Measurements from ENCODE around the gene HBD. TPM values are rescaled to one million over a fixed set of nuclear protein-coding genes. Genes with fewer than 3 reads are reported as not detected.

Gene HBD
- total RNA-seq, 1 donor from 2014 or later: not detected

- intact Hi-C loops (cut with micrococcal nuclease): no loop called here
- ATAC-seq (no peak), DNase-seq (no peak)
Observed at GRCh38 chr11:5204787-5205186, 29.5 kb downstream of the HBD start.

- intact Hi-C loops (cut with micrococcal nuclease): no loop called here
- ATAC-seq (no peak), DNase-seq (no peak)
Observed at GRCh38 chr11:5203366-5203765, 30.9 kb downstream of the HBD start.

- no peak for ATAC-seq
- intact Hi-C loops (cut with micrococcal nuclease): no loop called here
- DNase-seq: no peak
Observed at GRCh38 chr11:5200582-5200981, 33.7 kb downstream of the HBD start, which contains the start of gene OR51V1. TSS of gene OR51V1 (minus strand) at chr11:5200682. CDS start at chr11:5200682, 0 bp downstream.

- intact Hi-C loops (cut with micrococcal nuclease): no loop called here
- ATAC-seq (no peak), DNase-seq (no peak)
Observed at GRCh38 chr11:5198285-5198684, 36.0 kb downstream of the HBD start.

- DNase-seq: no peak
- intact Hi-C loops (cut with micrococcal nuclease): no loop called here
- no peak for ATAC-seq
Observed at GRCh38 chr11:5197536-5197935, 36.7 kb downstream of the HBD start.

- ATAC-seq (no peak), DNase-seq (no peak)
- intact Hi-C loops (cut with micrococcal nuclease): no loop called here
Observed at GRCh38 chr11:5196731-5197130, 37.6 kb downstream of the HBD start.

- intact Hi-C loops (cut with micrococcal nuclease): no loop called here
- no peak for ATAC-seq
Observed at GRCh38 chr11:5196067-5196466, 38.2 kb downstream of the HBD start.

GRCh38 chr11:5192738-5193137 is 41.5 kb downstream of the HBD start:
- DNase-seq: no peak
- no peak for ATAC-seq
- intact Hi-C loops (cut with micrococcal nuclease): no loop called here

More at GRCh38 chr11:5196067-5196466, 38.2 kb downstream of the HBD start:
- DNase-seq: no peak

- intact Hi-C loops (cut with micrococcal nuclease): no loop called here
- DNase-seq: no peak
- no peak for ATAC-seq
Observed at GRCh38 chr11:5188201-5188600, 46.1 kb downstream of the HBD start.

Other genes starting within 250 kb of the HBD start
- gene OR51L1, start 239.6 kb downstream of the HBD start, total RNA-seq: not detected
- not detected for gene OR52J3, start 188.0 kb downstream of the HBD start, total RNA-seq
- not detected for gene OR52E2, start 174.9 kb downstream of the HBD start, total RNA-seq
- not detected for gene OR52E1, start 164.9 kb downstream of the HBD start, total RNA-seq
- gene OR52A5, start 96.1 kb downstream of the HBD start, total RNA-seq: not detected
- not detected for gene OR52A1, start 79.7 kb downstream of the HBD start, total RNA-seq
- not detected for gene OR51V1, start 33.8 kb downstream of the HBD start, total RNA-seq
- 61.2 TPM for gene HBB, start 7.4 kb downstream of the HBD start, total RNA-seq
- gene HBG1, start 15.4 kb upstream of the HBD start, total RNA-seq: not detected
- gene HBG2, start 20.3 kb upstream of the HBD start, total RNA-seq: not detected
- gene HBE1, start 35.5 kb upstream of the HBD start, total RNA-seq: not detected
- gene OR51B4, start 67.5 kb upstream of the HBD start, total RNA-seq: not detected
- not detected for gene OR51B2, start 89.8 kb upstream of the HBD start, total RNA-seq
- gene OR51B5, start 109.0 kb upstream of the HBD start, total RNA-seq: not detected
- not detected for gene OR51B6, start 117.0 kb upstream of the HBD start, total RNA-seq
- not detected for gene OR51M1, start 149.3 kb upstream of the HBD start, total RNA-seq
- not detected for gene OR51Q1, start 187.6 kb upstream of the HBD start, total RNA-seq
- gene OR51I1, start 207.0 kb upstream of the HBD start, total RNA-seq: not detected
- gene OR51I2, start 214.8 kb upstream of the HBD start, total RNA-seq: not detected